Endometrial microvascular endothelial cells (primary cell): ENCODE data around the gene FADD. TPM values are rescaled to one million over a fixed set of nuclear protein-coding genes. Genes with fewer than 3 reads are reported as not detected.
"Not testable (repeated sequence)": the region's sequence is repeated elsewhere in the genome, so short reads cannot be mapped to it uniquely, and the experiment has no call there.

Experiments
- in situ Hi-C: cut with HindIII; loops from 2 replicates; pipeline ENCODE4 v1.10.0; 2017; ENCODE audit warnings: low sequenced_read_pairs, low pct_unique_long_range_greater_than_20kb; ENCODE audit errors: inconsistent ontology term
- total RNA-seq: library from RNA; depleted of rRNA; stranded (reverse); fragments of >200 nt; gene quantifications from one replicate; pipeline ENCODE4 v1.2.3, GENCODE V29; 2015; ENCODE audit errors: inconsistent ontology term

FADD gene
- total RNA-seq, 1 donor from 2014 or later: 31.0 TPM

GRCh38 chr11:70200212-70200844 lies 2.8 kb upstream of the FADD start:
- in situ Hi-C loops: no loop called here

- in situ Hi-C loops: not testable (repeated sequence)
Observed at GRCh38 chr11:70201047-70201446, 2.0 kb upstream of the FADD start.

GRCh38 chr11:70201882-70202861 lies 924 bp upstream of the FADD start:
- in situ Hi-C loops: no loop called here

- in situ Hi-C loops: no loop called here
Observed at GRCh38 chr11:70203751-70204465, 812 bp downstream of the FADD start.

- in situ Hi-C loops: no loop called here
Observed at GRCh38 chr11:70204466-70204799, 1.3 kb downstream of the FADD start.

- in situ Hi-C loops: no loop called here
Observed at GRCh38 chr11:70205049-70205725, 2.1 kb downstream of the FADD start.

- in situ Hi-C loops: no loop called here
Observed at GRCh38 chr11:70205766-70206165, 2.7 kb downstream of the FADD start.

- in situ Hi-C loops: no loop called here
Observed at GRCh38 chr11:70206226-70206981, 3.3 kb downstream of the FADD start.

GRCh38 chr11:70206982-70207376 lies 3.9 kb downstream of the FADD start:
- in situ Hi-C loops: no loop called here

- in situ Hi-C loops: no loop called here
Observed at GRCh38 chr11:70207531-70208131, 4.5 kb downstream of the FADD start.

GRCh38 chr11:70209391-70209912 lies 6.4 kb downstream of the FADD start:
- in situ Hi-C loops: no loop called here

- in situ Hi-C loops: no loop called here
Observed at GRCh38 chr11:70210051-70210501, 7.0 kb downstream of the FADD start.

GRCh38 chr11:70210530-70210929 lies 7.4 kb downstream of the FADD start:
- in situ Hi-C loops: no loop called here

- in situ Hi-C loops: no loop called here
Observed at GRCh38 chr11:70212227-70212811, 9.2 kb downstream of the FADD start.

- in situ Hi-C loops: not testable (repeated sequence)
Observed at GRCh38 chr11:70217388-70217787, 14.3 kb downstream of the FADD start.

GRCh38 chr11:70218076-70218475 lies 15.0 kb downstream of the FADD start:
- in situ Hi-C loops: not testable (repeated sequence)

- in situ Hi-C loops: no loop called here
Observed at GRCh38 chr11:70220136-70220535, 17.0 kb downstream of the FADD start.
